NCI-H1417 treated with DMSO at 0.1 percent for 48 hours (cell line): ENCODE measurements around the gene MERTK.
"Not testable (repeated sequence)": the region's sequence is repeated elsewhere in the genome, so short reads cannot be mapped to it uniquely, and the experiment has no call there.

ENCODE experiments used
- DNase-seq: peaks from one replicate; lab custom pipeline; 2025; lab: John Stamatoyannopoulos, UW

The MERTK gene

GRCh38 chr2:111945444-111946293, 47.3 kb downstream of the MERTK start:
- DNase-seq = no peak

- DNase-seq = no peak
Measured at GRCh38 chr2:111946294-111947114, 48.1 kb downstream of the MERTK start.

DNA sequence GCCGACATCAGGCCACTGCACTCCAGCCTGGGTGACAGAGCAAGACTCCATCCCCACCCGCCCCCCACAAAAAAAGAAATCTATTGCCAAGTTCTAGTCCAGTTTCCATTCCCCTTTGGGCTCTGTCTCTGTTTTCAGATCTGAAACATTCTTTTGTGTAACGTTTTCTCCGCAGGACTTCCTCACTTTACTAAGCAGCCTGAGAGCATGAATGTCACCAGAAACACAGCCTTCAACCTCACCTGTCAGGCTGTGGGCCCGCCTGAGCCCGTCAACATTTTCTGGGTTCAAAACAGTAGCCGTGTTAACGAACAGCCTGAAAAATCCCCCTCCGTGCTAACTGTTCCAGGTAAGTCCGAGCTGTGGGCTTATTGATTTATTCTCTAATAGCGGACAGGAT, 48.8 kb downstream of the MERTK start:
- DNase-seq = no peak

- no peak for DNase-seq
Measured at GRCh38 chr2:111948832-111949231, 50.4 kb downstream of the MERTK start.

DNA sequence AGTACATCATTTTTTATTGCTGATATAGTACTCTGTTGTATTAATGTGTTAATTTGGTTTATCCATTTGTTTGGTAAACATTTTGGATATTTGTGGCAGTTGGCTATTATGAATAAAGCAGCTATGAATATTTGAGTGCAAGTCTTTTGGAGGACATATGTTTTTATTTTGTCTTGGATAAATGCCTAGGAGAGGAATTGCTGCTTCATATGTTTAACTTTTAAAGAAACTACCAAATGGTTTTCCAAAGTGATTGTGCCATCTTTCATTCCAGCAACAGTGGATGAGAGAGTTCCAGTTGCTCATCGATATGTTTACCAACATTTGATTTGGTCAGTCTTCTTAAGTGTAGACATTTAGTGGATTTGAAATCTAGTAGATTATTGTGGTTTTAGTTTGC, 51.8 kb downstream of the MERTK start:
- DNase-seq = no peak

DNA sequence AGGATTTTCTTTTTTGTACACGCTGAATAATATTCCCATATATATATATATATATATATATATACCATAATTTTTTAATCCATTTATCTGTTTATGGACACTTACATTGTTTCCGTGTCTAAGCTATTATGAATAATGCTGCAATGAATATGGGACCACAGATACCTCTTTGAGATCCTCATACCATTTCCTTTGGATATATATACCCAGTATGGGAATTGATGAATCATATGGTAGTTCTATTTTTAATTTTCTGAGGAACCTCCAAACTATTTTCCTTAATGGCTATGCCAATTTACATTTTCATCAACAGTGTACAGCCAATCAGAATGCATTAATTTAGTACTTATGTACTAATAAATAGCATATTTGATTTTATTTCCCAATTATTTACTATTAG, 53.1 kb downstream of the MERTK start:
- DNase-seq = no peak

DNA sequence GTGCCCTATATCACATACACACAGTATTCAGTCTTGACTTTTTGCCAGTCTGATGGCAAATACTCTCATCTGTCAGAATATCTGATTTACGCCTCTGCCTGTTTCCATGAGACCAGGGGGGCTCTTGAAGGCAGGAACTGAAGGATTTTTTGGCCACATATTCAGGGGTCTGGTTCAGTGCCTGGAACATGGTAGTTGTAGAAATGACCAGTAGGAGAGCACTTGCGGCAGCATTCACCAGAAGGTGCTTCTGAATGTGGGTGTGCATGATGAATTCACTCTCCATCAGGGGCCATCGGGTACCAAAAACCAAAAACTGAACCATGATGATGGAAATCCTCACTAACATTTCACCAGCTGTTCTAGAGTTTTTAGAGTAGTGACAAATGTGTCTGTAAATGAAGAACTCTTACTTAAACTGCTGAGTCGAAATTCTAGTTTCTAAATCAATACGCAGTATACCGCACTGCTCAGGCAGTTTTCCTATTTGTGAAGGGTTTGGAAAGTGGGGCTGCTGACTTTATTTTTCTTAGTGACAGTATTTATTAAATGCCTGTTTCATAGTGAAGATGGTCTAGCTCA, 54.6 kb downstream of the MERTK start:
- no peak for DNase-seq

- no peak for DNase-seq
Measured at GRCh38 chr2:111954602-111955332, 56.4 kb downstream of the MERTK start.

DNA sequence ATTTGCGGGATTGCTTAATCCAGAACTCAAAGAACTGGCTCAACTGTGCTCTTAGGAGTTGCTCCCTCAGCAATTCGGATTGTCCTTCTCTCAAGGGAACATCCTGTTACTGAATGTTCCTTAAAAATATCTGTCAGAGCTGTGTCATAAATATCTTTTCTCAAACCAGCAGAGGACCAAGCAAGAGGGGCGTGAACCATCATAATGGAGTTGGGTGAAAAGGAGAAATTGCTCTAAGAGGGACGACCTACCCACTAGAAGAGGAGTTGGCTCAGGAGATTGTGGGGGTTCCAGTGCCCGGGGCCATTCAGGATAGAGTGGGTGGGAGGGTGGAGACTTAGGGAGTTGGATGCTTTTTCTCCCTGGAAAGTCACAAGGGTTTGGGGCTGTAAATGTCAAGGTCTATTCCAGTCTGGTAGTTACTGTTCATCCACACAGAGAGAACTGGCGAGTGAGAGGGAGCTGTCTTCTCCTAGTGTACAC, 59.5 kb downstream of the MERTK start:
- no peak for DNase-seq

- DNase-seq = no peak
Measured at GRCh38 chr2:111958901-111959300, 60.5 kb downstream of the MERTK start.

GRCh38 chr2:111961663-111962062, 63.3 kb downstream of the MERTK start:
- DNase-seq = no peak

DNA sequence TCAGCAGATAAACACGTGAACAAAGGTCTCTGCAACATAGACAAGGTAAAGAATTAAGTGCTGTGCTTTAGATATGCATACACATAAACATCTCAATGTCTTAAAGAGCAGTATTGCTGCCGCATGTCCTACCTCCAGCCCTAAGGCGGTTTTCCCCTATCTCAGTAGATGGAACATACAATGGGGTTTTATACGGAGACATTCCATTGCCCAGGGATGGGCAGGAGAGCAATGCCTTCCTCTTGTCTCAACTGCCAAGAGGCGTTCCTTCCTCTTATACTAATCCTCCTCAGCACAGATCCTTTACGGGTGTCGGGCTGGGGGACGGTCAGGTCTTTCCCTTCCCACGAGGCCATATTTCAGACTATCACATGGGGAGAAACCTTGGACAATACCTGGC, 64.7 kb downstream of the MERTK start:
- DNase-seq = not testable (repeated sequence)

DNA sequence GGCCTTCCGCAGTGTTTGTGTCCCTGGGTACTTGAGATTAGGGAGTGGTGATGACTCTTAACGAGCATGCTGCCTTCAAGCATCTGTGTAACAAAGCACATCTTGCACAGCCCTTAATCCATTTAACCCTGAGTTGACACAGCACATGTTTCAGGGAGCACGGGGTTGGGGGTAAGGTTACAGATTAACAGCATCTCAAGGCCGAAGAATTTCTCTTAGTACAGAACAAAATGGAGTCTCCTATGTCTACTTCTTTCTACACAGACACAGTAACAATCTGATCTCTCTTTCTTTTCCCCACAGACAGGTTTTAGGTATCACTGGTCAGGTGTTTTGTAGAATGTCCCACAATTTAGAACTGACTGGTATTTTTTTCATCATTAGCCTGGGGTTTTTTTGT, 65.1 kb downstream of the MERTK start:
- not testable (repeated sequence) for DNase-seq

DNA sequence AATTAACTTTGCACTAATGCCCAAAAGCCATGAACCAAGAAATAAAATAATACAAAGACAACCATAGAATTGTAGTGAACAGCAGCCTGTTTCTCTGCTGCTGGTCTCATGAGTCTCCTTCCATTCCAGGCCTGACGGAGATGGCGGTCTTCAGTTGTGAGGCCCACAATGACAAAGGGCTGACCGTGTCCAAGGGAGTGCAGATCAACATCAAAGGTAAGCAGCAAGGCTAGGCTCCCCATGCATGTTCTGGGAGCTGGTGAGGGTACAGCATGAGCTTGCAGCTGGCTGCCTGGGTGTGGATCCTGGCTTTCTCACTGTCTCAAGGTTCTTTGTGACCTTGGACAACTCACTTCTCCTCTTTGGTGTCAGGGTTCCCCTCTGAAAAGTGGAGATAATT, 66.7 kb downstream of the MERTK start:
- no peak for DNase-seq

DNA sequence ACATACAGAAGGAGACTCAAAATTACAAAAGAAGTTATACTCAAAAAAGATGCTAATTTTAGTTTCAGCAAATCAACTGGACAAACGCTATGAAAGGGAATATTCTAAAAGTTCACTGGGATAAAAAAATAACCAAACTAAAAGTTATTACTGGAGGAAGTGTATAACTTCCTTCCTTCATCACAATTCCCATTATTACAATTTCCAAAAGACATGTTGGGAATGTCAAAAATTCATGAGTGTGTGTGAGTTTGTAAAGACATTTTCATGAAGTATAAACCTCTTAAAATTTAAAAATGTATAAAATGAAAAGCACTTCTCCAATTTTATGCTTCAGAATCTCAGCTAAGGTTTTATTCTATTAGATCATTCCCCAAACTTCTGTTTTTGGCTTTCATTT, 67.8 kb downstream of the MERTK start:
- no peak for DNase-seq

DNA sequence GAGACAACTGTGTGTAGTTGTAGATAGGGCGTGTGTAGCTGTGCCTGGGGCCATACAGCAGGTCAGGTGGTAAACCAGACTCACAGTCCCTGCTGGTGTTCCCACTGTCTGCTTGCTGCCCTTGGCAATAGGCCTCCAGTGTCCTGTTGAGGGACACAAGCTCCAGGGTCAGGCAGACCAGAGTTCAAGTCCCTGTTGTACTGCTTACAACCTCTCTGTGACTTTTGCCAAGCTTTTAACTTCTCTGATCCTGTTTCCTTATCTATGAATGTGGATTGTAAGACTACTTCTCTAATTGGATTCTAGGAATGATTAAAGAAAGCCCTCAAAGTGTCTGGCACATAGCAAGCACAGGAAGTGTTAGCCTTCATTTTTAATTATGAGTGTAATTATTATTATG, 68.6 kb downstream of the MERTK start:
- DNase-seq = no peak

DNA sequence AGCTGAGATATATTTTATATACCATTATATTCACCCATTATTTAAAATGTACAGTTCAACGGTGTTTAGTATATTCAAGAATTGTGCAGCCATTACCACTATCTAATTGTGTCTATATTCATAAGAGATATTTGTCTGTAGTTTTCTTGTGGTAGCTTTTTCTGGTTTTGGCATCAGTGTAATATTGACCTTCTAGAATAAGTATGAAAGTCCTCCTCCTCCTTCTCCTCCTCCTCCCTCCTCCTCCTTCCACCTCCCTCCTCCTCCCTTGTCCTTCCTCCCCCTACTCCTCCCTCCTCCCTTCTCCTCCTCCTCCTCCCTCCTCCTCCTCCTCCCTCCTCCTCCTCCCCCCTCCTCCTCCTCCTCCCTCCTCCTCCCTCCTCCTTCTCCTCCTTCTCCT, 72.0 kb downstream of the MERTK start:
- DNase-seq = no peak

- no peak for DNase-seq
Measured at GRCh38 chr2:111972955-111973565, 74.7 kb downstream of the MERTK start.

DNA sequence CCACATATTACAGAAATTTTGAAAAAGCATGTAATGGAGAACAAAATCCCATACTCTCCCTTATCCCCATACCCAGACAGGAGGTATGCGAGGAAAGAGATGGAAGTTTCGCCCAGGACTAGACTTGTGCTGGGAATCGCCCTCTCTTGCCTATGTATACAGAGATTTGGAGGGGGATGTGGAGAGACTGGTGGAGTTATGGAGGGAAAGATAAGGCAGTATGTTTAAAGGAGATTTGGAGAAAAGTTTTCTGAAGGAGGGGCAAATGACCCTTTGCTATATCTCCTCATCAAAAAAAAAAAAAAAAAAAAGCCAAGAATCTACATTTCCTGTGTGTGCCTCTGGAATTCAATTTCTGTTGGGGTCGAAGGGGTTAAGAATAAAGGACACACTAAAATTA, 75.3 kb downstream of the MERTK start:
- DNase-seq = no peak

GRCh38 chr2:111975053-111975552, 76.7 kb downstream of the MERTK start:
- no peak for DNase-seq

DNA sequence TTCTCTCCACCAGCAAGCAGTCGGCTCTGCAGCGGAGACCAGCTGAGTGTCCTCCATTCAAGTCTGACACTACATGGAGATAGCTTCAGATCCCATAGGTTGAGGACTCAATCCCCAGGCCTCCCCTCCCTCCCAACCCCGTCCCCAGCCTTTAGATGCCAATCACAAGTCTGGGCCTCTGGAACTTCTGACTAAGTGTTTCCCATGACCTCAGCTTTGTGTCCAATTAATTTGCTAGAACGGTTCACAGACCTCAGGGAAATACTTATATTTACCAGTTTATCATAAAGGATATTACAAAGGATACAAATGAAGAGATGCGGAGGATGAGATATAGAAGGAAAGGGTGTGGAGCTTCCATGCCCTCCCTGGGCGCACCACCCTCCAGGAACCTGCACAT, 77.4 kb downstream of the MERTK start:
- DNase-seq = no peak
